Fibroblast of skin of scalp (primary cell): ENCODE data around the gene ALPK1.
"Not testable (repeated sequence)": the region's sequence is repeated elsewhere in the genome, so short reads cannot be mapped to it uniquely, and the experiment has no call there.

Experiments used
- DNase-seq: peaks from one replicate; pipeline ENCODE4 v3.0.0-alpha.2; 2013

ALPK1 gene

DNA sequence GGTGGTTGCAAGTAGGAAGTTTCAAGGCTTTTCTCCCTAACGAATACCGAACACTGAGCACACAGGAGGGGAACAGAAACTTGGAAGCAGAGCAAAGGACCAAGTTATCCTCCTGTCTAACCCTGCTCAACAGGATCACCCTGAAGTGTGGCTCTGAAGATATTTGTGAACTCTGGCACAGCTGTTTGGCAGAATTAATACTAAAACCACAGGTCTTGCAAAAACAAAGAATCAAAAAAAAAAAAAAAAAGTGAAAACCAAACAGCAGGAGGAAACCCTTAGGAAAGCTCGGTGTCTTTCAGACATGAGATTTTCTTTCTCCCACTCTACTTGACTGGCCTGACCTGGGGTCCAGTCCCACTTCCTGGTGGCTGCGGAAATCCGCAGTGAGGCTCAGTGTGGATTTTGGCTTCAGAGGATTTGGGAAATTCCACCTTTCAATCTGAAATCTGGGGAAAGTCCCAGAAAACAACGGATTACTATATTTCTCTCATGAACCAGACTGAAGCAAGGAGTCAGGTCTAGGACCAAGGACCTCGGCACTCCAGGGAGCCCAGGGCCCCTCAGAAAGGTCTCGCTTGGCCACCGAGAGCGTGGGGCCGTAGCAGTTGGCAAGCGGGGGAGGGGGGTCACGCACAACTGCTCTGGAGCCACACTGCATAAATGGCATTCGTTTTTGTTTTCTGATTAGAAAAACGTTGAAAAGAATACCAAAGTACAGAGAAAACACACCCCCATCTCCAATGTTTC, 12.3 kb upstream of the ALPK1 start:
- peak; percentile 15 for DNase-seq

DNA sequence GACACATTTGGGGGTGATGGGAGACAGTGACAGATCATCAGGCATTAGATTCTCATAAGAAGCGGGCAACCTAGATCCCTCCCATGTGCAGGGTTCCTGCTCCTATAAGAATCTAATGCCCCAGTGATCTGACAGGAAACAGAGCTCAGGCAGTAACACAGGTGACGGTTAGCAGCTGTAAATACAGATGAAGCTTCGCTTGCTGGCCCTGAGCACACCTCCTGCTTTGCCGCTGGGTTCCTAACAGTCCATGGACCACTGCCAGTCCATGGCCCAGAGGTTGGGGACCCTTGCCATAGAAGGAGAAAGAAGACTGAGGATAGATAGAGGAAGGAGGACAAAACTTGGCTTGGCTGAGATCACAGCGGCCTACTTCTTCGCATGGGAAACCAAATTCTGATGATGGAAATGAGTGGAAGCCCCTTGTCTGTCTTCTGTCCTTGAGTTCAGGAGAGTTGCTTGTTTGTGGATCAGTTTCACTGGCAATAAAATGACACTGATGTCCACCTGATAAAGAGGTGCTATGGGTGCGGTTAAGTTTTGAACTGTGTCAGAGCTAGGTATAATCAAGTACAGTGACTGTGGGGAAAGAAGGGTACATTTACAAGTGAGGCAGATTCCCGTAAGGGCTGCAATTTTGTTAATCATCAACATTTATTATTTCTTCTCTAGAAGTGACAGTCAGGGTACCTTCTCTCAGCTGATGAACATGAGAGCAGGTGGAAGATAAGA, 9.7 kb upstream of the ALPK1 start:
- DNase-seq: no peak

DNA sequence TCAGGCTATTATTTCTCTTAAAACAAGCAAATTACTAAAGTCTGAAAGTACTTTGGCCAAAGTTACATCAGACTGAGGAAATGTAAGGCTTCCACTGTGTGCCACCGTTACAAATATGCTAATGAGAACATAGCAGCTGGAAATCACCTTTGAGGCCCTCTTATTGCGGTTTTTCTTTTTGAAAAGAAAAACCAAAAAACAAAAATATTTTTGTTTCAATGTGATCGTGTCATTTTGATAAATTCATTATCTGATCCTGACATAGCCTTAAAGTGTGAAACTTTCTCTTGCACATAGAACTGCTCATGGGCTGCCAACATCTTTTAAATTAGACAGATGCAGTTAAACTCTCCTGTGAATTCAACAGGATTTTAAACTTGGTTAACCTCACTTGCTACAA, 8.7 kb upstream of the ALPK1 start:
- DNase-seq: no peak

DNA sequence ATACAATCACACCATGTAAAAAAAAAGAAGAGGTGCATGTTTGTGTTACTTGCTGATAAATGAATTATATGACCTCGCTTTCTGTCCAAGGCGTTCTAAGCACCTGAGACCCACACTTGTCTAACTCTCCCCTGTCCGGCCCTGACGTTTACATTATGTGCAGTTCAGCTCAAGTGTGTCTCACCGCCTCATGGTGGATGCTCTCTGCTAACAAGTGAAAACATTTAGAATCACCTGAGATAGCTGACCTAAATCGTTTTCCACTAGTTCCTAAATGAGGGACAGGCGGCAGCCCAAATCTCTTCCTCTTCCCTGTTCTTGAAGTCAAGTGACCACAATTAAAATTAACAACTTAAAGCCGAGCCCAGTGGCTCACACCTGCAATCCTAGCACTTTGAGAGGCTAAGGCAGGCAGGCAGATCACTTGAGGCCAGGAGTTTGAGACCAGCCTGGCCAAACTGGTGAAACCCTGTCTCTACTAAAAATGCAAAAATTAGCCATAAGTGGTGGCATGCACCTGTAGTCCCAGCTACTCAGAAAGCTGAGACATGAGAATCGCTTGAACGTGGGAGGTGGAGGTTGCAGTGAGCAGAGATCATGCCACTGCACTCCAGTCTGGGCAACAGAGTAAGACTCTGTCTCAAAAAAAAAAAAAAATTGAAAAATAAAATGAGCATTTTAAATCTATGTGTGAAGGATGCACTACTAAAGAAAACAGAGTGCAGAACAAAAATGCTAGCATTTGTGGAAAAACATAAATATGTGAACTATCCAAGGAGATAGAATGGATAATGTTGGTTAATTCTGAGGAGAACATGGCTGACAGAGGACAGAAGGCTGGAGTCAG, 7.5 kb upstream of the ALPK1 start:
- no peak for DNase-seq

DNA sequence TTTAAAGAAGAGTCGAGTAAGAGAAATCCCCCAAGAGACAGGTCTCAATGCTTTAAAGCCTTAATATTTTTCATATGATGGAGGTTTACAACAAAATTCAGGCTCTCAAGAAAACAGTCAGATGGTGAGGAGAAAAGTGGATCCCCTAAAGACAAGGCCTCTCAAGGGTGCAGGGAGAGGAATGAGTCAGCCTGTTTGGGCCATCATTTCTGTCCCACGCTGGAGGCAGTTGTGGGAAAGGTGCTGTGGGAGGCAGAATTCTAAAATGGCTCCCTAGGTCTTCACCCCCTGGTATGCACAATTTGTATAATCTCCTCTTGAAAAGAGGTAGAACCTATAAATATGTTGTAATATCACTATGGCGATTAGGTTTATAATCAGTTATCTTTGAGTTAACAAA, 6.8 kb upstream of the ALPK1 start:
- DNase-seq: no peak

DNA sequence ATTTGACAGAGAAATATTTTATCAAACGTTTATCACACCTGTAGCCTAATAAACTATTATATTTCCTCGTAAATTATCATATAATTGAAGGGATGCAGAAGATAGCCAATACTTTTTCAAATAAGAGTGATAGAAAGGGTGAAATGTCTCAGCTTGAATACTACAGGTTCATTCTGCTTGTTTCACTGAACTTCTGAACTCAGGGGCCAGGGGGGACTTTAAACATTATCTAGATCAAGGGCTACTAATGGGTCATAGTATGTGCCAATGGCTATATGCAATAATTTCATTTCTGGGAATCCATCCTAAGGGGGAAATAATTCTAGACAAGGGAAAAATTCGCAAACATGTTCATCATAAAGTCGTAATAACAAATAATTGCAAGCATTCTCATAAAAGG, 2.6 kb downstream of the ALPK1 start:
- DNase-seq: no peak

DNA sequence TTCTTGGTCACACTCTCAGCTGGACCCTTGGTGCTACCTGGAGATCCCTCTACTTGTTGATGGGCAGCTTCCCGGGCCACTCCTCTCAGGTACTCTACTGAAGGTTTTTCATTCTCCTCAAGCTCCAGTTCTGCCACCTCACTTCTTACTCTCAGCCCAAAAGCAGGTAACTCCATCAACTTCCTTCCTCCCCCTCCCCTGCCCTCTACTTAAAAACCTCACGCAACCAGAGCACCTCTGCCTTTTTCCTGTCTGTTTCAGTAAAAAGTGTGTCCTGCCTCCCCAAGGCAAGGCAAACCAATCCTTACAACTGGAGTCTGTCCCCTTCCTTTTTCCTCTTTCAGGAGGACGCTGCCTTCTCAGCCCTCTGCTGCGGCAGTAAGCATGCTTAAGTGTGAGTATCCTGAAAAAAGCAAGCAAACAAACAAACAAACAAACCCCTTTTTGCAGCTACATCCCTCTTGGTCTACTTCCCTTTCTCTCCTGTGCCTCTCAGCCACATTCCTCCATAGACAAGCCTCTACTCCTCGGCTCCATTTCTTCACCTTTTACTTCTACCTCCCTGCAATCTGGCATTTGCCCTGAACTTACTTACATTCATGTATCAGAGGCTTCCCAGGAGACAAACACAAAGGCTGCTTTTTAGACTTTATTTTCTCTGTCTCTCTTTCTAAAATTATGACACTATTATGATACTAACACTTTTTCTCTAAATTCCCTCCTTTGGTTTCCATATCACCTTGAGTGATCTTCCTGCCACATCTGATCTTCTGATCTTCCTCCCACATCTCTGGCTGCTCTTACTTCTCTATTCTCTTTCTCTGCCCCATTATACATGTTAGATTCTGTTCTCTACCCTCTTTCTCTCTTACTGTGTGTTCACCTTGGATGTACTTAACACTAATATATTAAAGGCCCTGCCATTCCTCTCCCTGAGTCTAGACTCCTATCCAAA, 5.4 kb downstream of the ALPK1 start:
- DNase-seq: no peak

DNA sequence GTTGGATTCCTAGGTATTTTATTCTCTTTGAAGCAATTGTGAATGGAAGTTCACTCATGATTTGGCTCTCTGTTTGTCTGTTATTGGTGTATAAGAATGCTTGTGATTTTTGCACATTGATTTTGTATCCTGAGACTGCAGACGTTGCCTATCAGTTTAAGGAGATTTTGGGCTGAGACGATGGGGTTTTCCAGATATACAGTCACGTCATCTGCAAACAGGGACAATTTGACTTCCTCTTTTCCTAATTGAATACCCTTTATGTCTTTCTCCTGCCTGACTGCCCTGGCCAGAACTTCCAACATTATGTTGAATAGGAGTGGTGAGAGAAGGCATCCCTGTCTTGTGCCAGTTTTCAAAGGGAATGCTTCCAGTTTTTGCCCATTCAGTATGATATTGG, 8.3 kb downstream of the ALPK1 start:
- DNase-seq: not testable (repeated sequence)

DNA sequence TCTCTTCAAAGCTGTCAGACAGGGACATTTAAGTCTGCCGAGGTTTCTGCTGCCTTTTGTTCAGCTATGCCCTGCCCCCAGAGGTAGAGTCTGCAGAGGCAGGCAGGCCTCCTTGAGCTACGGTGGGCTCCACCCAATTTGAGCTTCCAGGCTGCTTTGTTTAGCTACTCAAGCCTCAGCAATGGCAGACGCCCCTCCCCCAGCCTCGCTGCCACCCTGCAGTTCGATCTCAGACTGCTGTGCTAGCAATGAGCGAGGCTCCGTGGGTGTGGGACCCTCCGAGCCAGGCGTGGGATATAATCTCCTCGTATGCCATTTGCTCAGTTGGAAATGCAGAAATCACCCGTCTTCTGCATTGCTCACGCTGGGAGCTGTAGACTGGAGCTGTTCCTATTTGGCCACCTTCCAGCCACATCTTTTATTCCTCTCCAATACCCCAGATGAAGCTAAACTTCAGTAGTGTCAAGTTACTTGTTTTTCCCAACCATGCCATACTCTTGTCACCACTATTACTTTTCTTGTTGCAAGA, 12.2 kb downstream of the ALPK1 start:
- peak; percentile 53 for DNase-seq

DNA sequence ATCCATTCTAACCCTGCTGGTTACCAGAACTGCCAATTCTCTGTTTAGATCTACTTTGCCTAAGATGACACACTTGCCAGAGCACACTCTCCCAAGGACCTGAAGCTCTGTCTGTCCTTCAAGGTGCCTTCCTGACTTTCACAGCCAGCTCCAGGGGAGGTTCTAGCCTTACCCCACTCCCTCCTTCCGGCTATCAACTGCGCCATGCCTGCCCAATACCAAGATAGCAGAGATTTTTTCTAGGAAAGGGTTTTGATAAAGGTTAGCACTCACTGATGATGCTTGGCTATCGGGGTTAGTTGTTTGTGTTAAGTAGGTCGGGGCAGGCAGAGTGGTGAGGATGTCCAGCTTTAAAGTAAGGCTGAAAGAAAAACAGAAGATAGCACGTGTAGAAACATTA, 14.3 kb downstream of the ALPK1 start:
- no peak for DNase-seq

DNA sequence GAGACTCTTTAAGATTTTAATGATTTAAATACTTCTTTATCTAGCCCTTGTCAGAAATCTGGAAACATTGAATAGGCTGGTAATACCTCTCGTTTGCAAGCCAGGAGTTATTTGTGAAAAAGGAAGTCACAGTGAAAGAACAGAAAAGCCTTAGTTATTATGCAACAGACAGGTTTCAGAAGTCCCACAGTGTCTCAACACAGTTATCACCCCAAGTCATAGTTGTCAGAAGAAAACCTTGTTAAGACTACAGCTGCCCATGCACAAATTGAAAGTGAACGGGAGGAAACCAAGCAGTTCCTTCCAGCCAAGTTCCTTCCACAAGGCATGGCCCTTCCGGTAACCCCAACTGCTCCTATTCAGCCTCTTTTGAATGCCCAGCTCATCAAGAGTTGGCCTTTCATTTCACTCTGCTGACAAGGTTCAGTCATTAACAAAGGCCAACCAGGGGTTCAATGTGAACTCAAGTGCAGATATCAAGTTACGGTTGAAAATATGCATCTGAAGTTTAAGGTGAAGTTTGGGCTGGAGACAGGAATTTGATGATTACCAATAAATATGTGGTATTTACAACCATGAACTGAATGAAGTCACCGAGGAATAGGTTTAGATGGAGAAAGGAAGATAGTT, 15.6 kb downstream of the ALPK1 start:
- no peak for DNase-seq

DNA sequence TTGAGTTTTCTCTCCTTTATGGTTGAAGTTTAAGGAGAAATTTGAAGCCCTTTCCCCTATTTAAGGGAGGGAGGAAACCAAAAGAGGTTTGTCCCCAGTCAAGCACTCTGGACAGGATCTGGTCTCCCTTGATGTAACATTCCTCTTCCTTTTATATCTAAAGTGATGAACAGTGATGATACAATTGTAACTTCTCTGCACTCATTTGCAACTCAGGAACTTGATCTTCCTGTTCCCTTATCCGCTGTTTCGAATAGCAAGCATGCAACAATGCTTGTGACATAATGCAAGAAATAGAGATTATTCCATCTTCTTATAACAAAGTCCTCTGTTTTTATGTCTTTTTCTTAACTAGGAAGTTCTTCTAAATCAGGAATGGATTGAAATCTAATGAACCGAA, 18.3 kb downstream of the ALPK1 start:
- no peak for DNase-seq

DNA sequence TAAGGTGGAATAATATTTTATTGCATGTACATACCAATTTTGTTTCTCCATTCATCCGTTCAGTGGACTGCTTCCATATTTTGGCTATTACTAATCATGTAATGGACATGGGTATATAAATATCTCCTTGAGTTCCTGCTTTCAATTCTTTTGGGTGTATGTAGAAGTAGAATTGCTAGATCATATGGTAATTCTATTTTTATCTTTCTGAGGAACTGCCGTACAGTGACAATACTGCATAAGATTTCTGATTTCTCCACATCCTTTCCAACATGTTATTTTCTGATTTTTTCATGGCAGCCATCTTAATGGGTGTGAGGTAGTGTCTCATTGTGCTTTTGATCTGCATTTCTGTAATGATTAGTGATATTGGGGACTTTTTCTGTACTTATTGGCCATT, 19.2 kb downstream of the ALPK1 start:
- DNase-seq: no peak

DNA sequence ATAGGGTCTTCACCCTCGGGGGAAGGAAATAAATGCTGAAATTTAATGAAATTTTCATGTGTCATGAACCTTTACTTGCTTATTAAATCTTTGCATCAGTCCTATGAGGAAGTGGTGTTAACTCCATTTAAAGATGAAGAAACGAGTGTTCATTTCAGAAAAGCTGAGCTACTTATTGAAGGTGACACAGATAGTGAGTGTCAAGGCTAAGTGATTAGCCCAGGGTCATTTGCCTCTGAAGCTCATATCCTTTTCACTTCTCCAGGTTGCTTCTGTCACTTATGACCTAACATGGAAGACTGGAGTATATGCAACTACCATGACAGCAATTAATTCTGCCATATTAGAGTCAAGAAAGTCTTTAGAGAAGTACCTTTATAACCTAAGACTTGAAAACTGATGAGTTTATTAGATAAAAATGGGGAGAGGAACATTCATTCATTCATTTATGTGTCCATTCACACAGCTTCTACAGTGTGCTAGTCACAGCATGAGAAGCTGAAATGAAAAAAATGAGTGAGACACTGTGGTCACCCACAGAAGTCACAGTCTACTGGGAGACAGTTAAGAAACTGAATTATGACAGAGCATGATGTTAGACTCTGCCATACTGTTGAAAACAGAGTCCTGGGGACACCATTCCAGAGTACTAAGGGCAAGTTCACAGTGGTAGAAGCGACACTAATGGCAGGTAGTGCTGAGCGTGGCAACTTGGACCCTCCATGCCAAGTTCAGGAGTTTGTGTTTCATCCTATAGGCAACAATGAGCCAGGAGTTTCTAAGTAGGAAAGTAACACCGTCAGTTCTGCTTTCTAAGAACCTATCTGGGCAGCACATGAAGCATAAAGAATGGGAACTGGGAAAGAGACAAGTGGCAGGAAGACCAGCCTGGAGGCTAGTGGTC, 21.3 kb downstream of the ALPK1 start:
- DNase-seq: no peak

DNA sequence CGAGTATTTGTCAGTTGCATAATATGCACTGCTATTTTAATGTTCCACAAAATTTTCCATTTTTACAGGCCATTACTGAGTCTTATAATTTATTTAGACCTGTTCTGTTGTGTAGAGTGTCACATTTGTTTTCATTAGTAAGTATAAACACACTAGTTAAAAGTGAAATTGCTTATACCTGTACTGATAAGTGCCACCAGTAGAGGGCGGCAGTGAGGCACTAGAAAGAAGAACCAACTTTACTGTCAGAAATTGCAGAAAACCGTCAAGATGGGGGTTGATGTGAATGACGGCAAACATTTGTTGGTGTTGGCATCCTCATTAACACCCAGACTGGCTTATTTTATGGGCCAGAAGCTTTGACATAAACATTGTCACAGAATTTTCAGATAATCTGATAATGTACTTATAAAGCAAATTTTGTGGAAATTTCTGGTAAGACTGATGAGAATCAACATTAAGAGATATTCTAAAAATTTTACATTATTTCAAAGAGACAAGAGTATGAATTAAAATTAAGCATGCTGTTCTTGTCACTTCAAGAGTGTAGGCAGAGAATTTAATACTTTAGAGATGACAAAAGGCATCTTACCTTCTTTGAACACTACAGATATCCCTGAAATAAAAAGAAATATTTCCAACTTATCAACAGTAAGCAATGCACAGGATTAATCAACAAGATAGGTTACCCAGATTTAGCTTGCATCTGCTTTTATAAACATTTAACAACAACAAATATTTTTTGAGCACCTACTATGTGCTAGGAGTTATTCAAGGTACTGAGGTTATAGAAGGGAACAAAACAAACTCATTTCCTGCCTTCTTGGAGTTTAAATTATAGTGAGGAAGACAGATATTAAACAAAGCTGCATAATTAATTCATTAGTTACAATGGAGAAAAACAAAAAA, 24.9 kb downstream of the ALPK1 start:
- peak; percentile 52 for DNase-seq

DNA sequence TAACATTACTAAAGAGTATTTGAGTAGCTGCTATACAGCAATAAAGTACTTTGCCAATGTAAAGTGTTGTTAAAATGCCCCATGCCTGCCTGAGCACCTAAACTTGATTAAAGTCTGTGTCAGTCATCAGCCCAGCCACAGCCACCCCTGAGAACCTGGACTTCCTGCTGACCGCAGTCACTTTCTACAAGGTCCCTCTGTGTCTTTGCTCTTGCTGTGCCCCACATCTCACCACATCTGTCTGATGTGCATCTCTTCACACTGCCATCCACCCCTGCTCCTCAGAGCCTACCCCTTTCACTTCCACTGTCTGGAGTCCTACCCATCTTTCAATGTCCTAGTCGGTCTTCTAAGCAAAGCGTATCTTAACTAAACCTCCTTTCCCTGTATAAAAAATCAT, 25.7 kb downstream of the ALPK1 start:
- no peak for DNase-seq

DNA sequence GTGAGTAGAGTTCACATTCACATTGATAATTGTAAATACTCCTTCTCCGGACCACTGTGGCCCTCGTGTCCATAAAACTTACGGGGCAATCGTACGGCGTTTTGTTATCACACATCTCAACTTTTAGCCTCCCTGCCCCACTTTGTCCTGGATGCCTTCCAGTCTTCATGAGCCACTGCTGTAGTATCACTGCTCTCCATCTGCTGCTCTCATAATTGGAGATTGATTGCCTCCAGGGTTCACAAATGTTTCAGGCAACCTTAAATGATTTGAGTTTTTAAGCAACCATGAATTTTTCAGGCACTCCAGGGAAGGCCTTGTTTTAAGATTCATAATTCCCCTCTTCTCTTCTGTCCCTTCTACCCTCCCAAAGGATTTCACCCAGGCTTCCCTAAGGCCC, 28.4 kb downstream of the ALPK1 start:
- DNase-seq: no peak

DNA sequence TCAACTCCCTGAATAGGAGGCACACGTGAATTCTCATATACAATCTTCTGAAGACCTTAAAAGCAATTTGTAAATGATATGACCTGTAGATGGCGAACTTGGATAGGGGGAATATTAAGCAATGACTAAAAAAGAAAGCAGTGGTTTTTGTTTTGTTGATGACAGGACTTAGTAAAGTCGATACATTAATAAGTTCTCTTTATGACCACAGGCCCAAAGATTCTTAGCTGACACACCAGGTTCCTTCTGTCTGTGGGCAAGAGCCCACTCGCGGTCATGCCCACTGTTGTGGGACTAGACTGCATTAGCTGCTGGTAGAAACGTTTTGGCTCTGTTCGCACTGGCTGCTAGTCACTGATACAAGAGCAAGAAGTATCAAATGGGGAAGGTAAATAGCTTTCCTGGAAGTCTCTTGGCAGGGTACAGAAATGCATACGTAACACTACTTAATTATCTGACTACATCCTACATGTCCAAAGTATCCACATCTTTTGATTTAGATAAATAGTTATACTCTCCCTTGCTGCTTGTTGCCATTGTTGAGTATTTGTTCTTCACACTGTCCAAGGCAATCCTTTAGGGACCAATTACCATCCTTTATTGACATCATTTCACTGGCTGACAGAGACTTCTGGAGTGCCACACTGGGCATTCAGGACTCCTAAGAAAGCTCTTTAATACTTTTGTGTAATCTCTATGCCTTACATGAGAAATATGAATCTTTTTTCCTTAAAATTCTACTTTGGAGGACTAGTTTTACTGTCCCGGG, 31.0 kb downstream of the ALPK1 start:
- peak; percentile 59 for DNase-seq
